LNCaP clone FGC (cell line): ENCODE measurements around the gene SLCO1B1.
"Not testable (repeated sequence)": the region's sequence is repeated elsewhere in the genome, so short reads cannot be mapped to it uniquely, and the experiment has no call there.

Experiments
- DNase-seq: peaks from one replicate; pipeline ENCODE4 v3.0.0-alpha.2; 2011; ENCODE audit warnings: low read depth
- H3K4me3 ChIP-seq: 2 replicates; pipeline ENCODE4 v1.5.1; 2011; ENCODE audit warnings: mild to moderate bottlenecking, low read depth, low read length, control low read depth
- TF ChIP-seq, protein P1 (sequence below): IDR thresholded peaks from 2 replicates; pipeline ENCODE4 v1.5.1; 2012; ENCODE audit warnings: mild to moderate bottlenecking; ENCODE audit not compliant: control insufficient read depth, insufficient read depth; ENCODE audit errors: extremely low read depth

SLCO1B1 gene

GRCh38 chr12:21129906-21130305 is 1.1 kb upstream of the SLCO1B1 start:
- no peak for DNase-seq
- TF ChIP-seq, protein P1, sequence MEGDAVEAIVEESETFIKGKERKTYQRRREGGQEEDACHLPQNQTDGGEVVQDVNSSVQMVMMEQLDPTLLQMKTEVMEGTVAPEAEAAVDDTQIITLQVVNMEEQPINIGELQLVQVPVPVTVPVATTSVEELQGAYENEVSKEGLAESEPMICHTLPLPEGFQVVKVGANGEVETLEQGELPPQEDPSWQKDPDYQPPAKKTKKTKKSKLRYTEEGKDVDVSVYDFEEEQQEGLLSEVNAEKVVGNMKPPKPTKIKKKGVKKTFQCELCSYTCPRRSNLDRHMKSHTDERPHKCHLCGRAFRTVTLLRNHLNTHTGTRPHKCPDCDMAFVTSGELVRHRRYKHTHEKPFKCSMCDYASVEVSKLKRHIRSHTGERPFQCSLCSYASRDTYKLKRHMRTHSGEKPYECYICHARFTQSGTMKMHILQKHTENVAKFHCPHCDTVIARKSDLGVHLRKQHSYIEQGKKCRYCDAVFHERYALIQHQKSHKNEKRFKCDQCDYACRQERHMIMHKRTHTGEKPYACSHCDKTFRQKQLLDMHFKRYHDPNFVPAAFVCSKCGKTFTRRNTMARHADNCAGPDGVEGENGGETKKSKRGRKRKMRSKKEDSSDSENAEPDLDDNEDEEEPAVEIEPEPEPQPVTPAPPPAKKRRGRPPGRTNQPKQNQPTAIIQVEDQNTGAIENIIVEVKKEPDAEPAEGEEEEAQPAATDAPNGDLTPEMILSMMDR, result no peak
- H3K4me3 ChIP-seq, result no peak overlapping the region

- H3K4me3 ChIP-seq, DNase-seq: not testable (repeated sequence)
Observed at GRCh38 chr12:21137318-21137999, 6.5 kb downstream of the SLCO1B1 start.

GRCh38 chr12:21138016-21138415 is 7.0 kb downstream of the SLCO1B1 start:
- TF ChIP-seq, protein P1, result no peak
- no peak overlapping the region for H3K4me3 ChIP-seq
- no peak for DNase-seq

DNA sequence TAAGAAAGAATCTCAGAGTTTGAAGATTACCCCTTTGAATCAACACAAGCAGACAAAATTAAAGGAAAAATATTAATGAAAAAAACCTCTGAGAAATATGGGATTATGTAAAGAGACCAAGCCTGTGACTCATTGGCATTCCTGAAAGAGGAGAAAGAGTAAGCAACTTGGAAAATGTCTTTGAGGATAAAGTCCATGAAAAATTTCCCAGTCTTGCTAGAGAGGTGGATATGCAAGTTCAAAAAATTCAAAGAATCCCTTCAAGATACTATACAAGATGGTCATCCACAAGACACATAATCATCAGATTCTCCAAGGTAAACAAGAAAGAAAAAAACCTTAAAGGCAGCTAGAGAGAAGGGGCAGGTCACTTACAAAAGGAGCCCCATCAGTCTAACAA is 13.3 kb downstream of the SLCO1B1 start:
- H3K4me3 ChIP-seq, result no peak overlapping the region
- TF ChIP-seq, protein P1, result no peak
- no peak for DNase-seq

GRCh38 chr12:21149861-21150260 is 18.9 kb downstream of the SLCO1B1 start:
- not testable (repeated sequence) for DNase-seq, H3K4me3 ChIP-seq

GRCh38 chr12:21151184-21151583 is 20.2 kb downstream of the SLCO1B1 start:
- TF ChIP-seq, protein P1, result no peak
- no peak overlapping the region for H3K4me3 ChIP-seq

DNA sequence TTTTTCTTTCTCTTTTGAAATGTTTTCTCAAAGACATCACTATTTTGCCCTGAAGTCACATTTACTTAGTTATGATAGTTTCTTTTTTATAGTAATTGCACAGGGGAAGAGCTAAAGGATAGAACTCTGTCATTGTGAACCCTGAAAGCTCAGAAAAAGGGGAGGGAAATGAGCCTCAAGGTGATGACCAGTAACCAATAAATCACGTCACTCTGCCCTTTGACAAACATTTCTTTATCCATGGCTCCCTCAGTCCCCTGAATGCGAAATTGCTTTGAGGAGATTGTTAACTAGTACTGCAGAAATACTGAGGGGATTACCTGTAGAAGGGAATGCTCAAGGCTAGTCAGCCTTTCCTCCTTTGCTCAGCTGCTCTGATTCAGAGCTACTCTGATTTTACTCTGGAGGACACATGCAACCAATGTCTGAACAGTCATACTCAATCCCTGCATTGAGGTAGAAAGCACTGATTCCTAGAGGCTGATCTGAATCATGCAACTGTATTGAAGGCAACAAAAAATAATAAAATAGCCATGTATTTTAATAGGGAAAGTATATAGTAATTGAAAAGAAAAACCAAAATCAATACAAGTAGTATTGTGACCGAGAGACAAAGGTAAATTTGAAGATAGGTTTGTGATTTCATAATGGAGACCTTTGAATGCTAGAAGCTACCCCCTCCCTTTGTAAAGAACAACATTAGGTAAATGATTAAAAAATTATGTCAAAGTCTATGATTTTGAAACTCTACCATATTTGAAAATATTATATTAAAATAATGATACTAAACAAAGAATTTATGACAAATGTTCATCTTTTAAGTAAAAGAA is 24.7 kb downstream of the SLCO1B1 start:
- no peak overlapping the region for H3K4me3 ChIP-seq
- no peak for DNase-seq
- TF ChIP-seq, protein P1, result no peak

More at GRCh38 chr12:21151184-21151583, 20.2 kb downstream of the SLCO1B1 start:
- DNase-seq, result no peak

DNA sequence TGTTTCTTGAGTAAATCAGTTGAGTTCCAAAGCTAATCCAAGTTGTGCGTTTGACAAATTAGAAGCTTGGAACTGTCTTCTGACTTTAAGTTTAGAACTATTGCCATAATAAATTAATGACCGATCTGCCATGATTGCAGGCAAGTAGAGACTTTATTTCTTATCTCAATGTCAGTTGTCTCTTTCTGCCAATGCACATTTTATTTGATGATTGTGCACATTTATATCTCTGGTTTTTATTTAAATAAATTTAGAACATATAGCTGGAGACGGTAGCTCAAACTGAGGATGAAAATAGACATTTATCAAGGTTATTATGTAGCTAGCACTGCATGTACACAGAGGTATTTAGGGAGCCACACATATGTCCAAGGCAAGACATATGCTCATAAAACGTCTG is 34.1 kb downstream of the SLCO1B1 start:
- H3K4me3 ChIP-seq, result no peak overlapping the region
- TF ChIP-seq, protein P1, result no peak
- no peak for DNase-seq
